Measurements from ENCODE around the gene LEUTX.

DNA sequence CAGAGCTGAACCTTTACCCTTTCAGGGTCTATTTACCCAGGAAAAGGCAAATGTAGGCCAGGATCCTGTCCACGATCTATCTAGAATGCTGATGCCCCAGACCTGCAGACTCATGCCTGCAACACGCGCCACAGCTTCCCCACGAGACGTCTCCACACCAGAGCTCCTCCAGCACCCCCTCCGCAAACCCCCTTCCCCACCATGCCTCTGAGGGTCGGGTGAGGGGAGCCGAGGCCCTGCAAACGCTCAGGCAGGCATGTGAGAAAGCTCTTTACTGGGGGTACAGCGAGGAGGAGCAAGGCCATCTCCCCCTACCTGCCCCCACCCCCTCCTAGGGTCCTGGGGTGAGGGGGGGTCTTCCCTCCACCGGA lies 46.4 kb downstream of the LEUTX start:
- TF ChIP-seq POLR2AphosphoS5 (IDR thresholded peaks at IDR 0.05; ENCODE audit: low read depth, low read length): no peak
- TF ChIP-seq, protein P1, sequence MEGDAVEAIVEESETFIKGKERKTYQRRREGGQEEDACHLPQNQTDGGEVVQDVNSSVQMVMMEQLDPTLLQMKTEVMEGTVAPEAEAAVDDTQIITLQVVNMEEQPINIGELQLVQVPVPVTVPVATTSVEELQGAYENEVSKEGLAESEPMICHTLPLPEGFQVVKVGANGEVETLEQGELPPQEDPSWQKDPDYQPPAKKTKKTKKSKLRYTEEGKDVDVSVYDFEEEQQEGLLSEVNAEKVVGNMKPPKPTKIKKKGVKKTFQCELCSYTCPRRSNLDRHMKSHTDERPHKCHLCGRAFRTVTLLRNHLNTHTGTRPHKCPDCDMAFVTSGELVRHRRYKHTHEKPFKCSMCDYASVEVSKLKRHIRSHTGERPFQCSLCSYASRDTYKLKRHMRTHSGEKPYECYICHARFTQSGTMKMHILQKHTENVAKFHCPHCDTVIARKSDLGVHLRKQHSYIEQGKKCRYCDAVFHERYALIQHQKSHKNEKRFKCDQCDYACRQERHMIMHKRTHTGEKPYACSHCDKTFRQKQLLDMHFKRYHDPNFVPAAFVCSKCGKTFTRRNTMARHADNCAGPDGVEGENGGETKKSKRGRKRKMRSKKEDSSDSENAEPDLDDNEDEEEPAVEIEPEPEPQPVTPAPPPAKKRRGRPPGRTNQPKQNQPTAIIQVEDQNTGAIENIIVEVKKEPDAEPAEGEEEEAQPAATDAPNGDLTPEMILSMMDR (IDR thresholded peaks at IDR 0.05): no peak

All from Panc1 (cell line).